Tibial nerve (tissue), 3 donors: Measurements from ENCODE around the gene RNPEPL1.
A peak's percentile ranks its signal among the peaks of the same experiment; 100 is the strongest.

ENCODE experiments used
- EP300 ChIP-seq, 2 donors: sonication (generic); formaldehyde crosslinking; IDR thresholded peaks; one replicate each; pipeline ENCODE4 v1.6.1; 2017; ENCODE audit warnings: antibody characterized with exemption in 2 of 2, mild to moderate bottlenecking in 1 of 2
- POLR2A ChIP-seq, 2 donors: fragments of 450-650 bp; IDR thresholded peaks; one replicate each; pipeline ENCODE4 v1.6.1; 2017; ENCODE audit warnings: antibody characterized with exemption in 2 of 2, mild to moderate bottlenecking in 2 of 2, moderate library complexity in 2 of 2

DNA sequence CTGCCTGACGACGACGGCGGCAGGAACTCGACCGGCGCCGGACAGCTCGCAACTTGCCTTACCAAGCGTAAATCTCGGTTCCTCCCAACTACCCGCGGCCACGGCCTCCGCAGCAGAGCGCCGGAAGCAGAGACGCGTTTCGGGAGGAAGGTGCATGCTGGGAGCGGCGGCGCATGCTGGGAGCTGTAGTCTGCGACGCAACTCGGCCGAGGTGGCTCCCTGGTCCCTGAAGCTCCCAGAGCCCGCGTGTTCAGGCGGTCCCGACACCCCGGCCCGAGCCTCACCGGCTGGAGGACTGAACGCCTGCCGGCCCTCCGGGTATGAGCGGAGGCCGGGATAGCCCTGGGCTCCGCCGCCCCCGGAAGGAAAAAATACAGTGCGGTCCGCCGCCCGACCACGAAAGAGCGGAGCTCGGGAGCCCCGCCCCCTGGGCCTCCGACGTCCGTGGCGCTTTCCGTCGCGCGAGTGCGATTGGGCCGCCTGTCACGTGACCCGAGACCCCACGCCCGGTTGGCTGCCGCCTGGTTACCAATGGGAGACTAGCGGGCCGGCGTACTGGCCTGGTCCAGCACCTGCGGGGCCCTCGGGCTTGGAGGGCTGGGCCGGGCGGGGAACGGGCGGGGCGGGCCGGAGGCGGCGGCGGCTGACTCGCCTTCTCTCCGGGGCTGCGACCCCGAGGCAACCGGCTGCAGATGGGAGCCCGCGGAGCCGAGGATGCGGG, 18.1 kb downstream of the RNPEPL1 start, which contains the start of gene CAPN10:
- peak; percentile 90 to 93 for TF ChIP-seq EP300 (IDR thresholded peaks at IDR 0.05)
- peak; percentile 14 to 60 for TF ChIP-seq POLR2A (IDR thresholded peaks at IDR 0.05)
